Measurements from ENCODE around the gene NR4A1. TPM values are rescaled to one million over a fixed set of nuclear protein-coding genes. Genes with fewer than 3 reads are reported as not detected.

The NR4A1 gene
- total RNA-seq, 1 donor from 2014 or later = 21.7 TPM

GRCh38 chr12:52087961-52088820 is 36.9 kb downstream of the NR4A1 start:
- H3K36me3 Mint-ChIP-seq (ENCODE audit: insufficient read depth) = no peaks in the 10 kb centered on the region
- DNase-seq (ENCODE audit: low spot score, unreplicated experiment) = no peak
- H3K4me1 Mint-ChIP-seq (ENCODE audit: low read depth) = peaks cover 7% of the 10 kb centered on the region
- H3K27me3 Mint-ChIP-seq = peaks cover 34% of the 10 kb centered on the region
- no peak for TF ChIP-seq CTCF (IDR thresholded peaks at IDR 0.05; ENCODE audit: unreplicated experiment)
- H3K9me3 Mint-ChIP-seq (ENCODE audit: low read depth) = no peaks in the 10 kb centered on the region
- no peak overlapping the region for H3K4me3 Mint-ChIP-seq (ENCODE audit: low read depth)
- no peak overlapping the region for H3K27ac Mint-ChIP-seq

GRCh38 chr12:52089491-52089890 is 38.2 kb downstream of the NR4A1 start:
- peaks cover 1% of the 10 kb centered on the region for H3K9me3 Mint-ChIP-seq (ENCODE audit: low read depth)
- H3K27ac Mint-ChIP-seq = no peak overlapping the region
- no peak for TF ChIP-seq CTCF (IDR thresholded peaks at IDR 0.05; ENCODE audit: unreplicated experiment)
- no peak for DNase-seq (ENCODE audit: low spot score, unreplicated experiment)
- peaks cover 34% of the 10 kb centered on the region for H3K27me3 Mint-ChIP-seq
- H3K4me3 Mint-ChIP-seq (ENCODE audit: low read depth) = no peak overlapping the region
- H3K4me1 Mint-ChIP-seq (ENCODE audit: low read depth) = peaks cover 10% of the 10 kb centered on the region
- H3K36me3 Mint-ChIP-seq (ENCODE audit: insufficient read depth) = no peaks in the 10 kb centered on the region

GRCh38 chr12:52090291-52090690 is 39.0 kb downstream of the NR4A1 start:
- H3K4me1 Mint-ChIP-seq (ENCODE audit: low read depth) = peaks cover 11% of the 10 kb centered on the region
- H3K36me3 Mint-ChIP-seq (ENCODE audit: insufficient read depth) = no peaks in the 10 kb centered on the region
- H3K27ac Mint-ChIP-seq = no peak overlapping the region
- no peak for TF ChIP-seq CTCF (IDR thresholded peaks at IDR 0.05; ENCODE audit: unreplicated experiment)
- H3K4me3 Mint-ChIP-seq (ENCODE audit: low read depth) = no peak overlapping the region
- peaks cover 34% of the 10 kb centered on the region for H3K27me3 Mint-ChIP-seq
- H3K9me3 Mint-ChIP-seq (ENCODE audit: low read depth) = peaks cover 4% of the 10 kb centered on the region
- DNase-seq (ENCODE audit: low spot score, unreplicated experiment) = no peak

GRCh38 chr12:52091061-52091460 is 39.8 kb downstream of the NR4A1 start:
- no peaks in the 10 kb centered on the region for H3K36me3 Mint-ChIP-seq (ENCODE audit: insufficient read depth)
- peaks cover 4% of the 10 kb centered on the region for H3K9me3 Mint-ChIP-seq (ENCODE audit: low read depth)
- no peak for TF ChIP-seq CTCF (IDR thresholded peaks at IDR 0.05; ENCODE audit: unreplicated experiment)
- peaks cover 31% of the 10 kb centered on the region for H3K27me3 Mint-ChIP-seq
- no peak for DNase-seq (ENCODE audit: low spot score, unreplicated experiment)
- no peak overlapping the region for H3K4me3 Mint-ChIP-seq (ENCODE audit: low read depth)
- peaks cover 11% of the 10 kb centered on the region for H3K4me1 Mint-ChIP-seq (ENCODE audit: low read depth)
- H3K27ac Mint-ChIP-seq = no peak overlapping the region

GRCh38 chr12:52091869-52092268 is 40.6 kb downstream of the NR4A1 start:
- Mint-ChIP-seq H3K9me3 (ENCODE audit: low read depth) (peaks cover 4% of the 10 kb centered on the region), H3K27me3 (peaks cover 27% of the 10 kb centered on the region), H3K27ac (no peak overlapping the region), H3K36me3 (ENCODE audit: insufficient read depth) (no peaks in the 10 kb centered on the region), H3K4me3 (ENCODE audit: low read depth) (no peak overlapping the region), H3K4me1 (ENCODE audit: low read depth) (peaks cover 11% of the 10 kb centered on the region)
- no peak for TF ChIP-seq CTCF (IDR thresholded peaks at IDR 0.05; ENCODE audit: unreplicated experiment)
- no peak for DNase-seq (ENCODE audit: low spot score, unreplicated experiment)

Data from progenitor cell of endocrine pancreas (in vitro differentiated cells).